HG02678 (cell line): ENCODE data around the gene RABGGTB.
"Not testable (repeated sequence)": the region's sequence is repeated elsewhere in the genome, so short reads cannot be mapped to it uniquely, and the experiment has no call there.

ENCODE experiments used
- ATAC-seq: cut with Tn5 transposase; IDR thresholded peaks from one replicate; pipeline ENCODE4 v1.9.1; 2021; ENCODE audit warnings: mild to moderate bottlenecking, moderate library complexity; ENCODE audit not compliant: unreplicated experiment

Gene RABGGTB

GRCh38 chr1:75785983-75786853 is at the start of gene RABGGTB:
Gene RABGGTB (plus strand): TSS chr1:75786256. CDS start chr1:75786272, 16 bp downstream.
- peak; percentile 78 for ATAC-seq

- no peak for ATAC-seq
Observed at GRCh38 chr1:75742047-75742625, 43.9 kb upstream of the RABGGTB start.

- peak; percentile 83 for ATAC-seq
Observed at GRCh38 chr1:75745276-75745675, 40.8 kb upstream of the RABGGTB start.

- ATAC-seq, result not testable (repeated sequence)
Observed at GRCh38 chr1:75757210-75757609, 28.8 kb upstream of the RABGGTB start.

GRCh38 chr1:75758543-75758942 is 27.5 kb upstream of the RABGGTB start:
- not testable (repeated sequence) for ATAC-seq

- no peak for ATAC-seq
Observed at GRCh38 chr1:75764057-75764655, 21.9 kb upstream of the RABGGTB start.

GRCh38 chr1:75765697-75766355 is 20.2 kb upstream of the RABGGTB start:
- ATAC-seq, result no peak

- no peak for ATAC-seq
Observed at GRCh38 chr1:75768016-75768415, 18.0 kb upstream of the RABGGTB start.

- no peak for ATAC-seq
Observed at GRCh38 chr1:75770761-75771160, 15.3 kb upstream of the RABGGTB start.

GRCh38 chr1:75771978-75772377 is 14.1 kb upstream of the RABGGTB start:
- no peak for ATAC-seq

GRCh38 chr1:75777812-75778211 is 8.2 kb upstream of the RABGGTB start:
- ATAC-seq, result not testable (repeated sequence)

- ATAC-seq, result not testable (repeated sequence)
Observed at GRCh38 chr1:75778694-75779093, 7.4 kb upstream of the RABGGTB start.

GRCh38 chr1:75780183-75780582 is 5.9 kb upstream of the RABGGTB start:
- ATAC-seq, result not testable (repeated sequence)

GRCh38 chr1:75783920-75784319 is 2.1 kb upstream of the RABGGTB start:
- not testable (repeated sequence) for ATAC-seq

GRCh38 chr1:75785320-75785982 is 605 bp upstream of the RABGGTB start:
- ATAC-seq, result peak; percentile 21

- ATAC-seq, result no peak
Observed at GRCh38 chr1:75786901-75787493, 941 bp downstream of the RABGGTB start.

GRCh38 chr1:75787524-75787923 is 1.5 kb downstream of the RABGGTB start:
- no peak for ATAC-seq

GRCh38 chr1:75789988-75790387 is 3.9 kb downstream of the RABGGTB start:
- no peak for ATAC-seq

- no peak for ATAC-seq
Observed at GRCh38 chr1:75791022-75791421, 5.0 kb downstream of the RABGGTB start.

- ATAC-seq, result no peak
Observed at GRCh38 chr1:75792091-75792490, 6.0 kb downstream of the RABGGTB start.
